GM23338 (cell line): Measurements from ENCODE around the gene SRP68. TPM values are rescaled to one million over a fixed set of nuclear protein-coding genes. Genes with fewer than 3 reads are reported as not detected.

Experiments used
- ATAC-seq: fragments of 200-7000 bp; cut with Tn5 transposase; 3 replicates; pipeline ENCODE4 v1.9.1; 2020
- DNase-seq: peaks from one replicate; pipeline ENCODE4 v3.0.0-alpha.2; 2015; ENCODE audit warnings: low spot score
- H2AFZ ChIP-seq: fragments of 200-600 bp; sonication (generic); 2 replicates; pipeline ENCODE4 v1.8.0; 2016; ENCODE audit warnings: antibody characterized with exemption, mild to moderate bottlenecking, moderate library complexity
- H3F3A ChIP-seq: fragments of 200-600 bp; sonication (generic); replicated peaks from 2 replicates; pipeline ENCODE4 v1.8.0; 2017; ENCODE audit warnings: antibody characterized with exemption, mixed run types, low read depth
- H3K27ac ChIP-seq: fragments of 200-600 bp; sonication (generic); 2 replicates; pipeline ENCODE4 v1.6.1; 2016; ENCODE audit warnings: low read depth
- H3K27me3 ChIP-seq: fragments of 200-600 bp; sonication (generic); 2 replicates; pipeline ENCODE4 v1.8.0; 2016; ENCODE audit warnings: mild to moderate bottlenecking, mixed run types, moderate library complexity; ENCODE audit not compliant: insufficient read depth
- H3K36me3 ChIP-seq: fragments of 200-600 bp; sonication (generic); 2 replicates; pipeline ENCODE4 v1.8.0; 2016; ENCODE audit warnings: mild to moderate bottlenecking; ENCODE audit not compliant: insufficient read depth
- H3K4me1 ChIP-seq: fragments of 200-600 bp; sonication (generic); 2 replicates; pipeline ENCODE4 v1.8.0; 2016; ENCODE audit warnings: mild to moderate bottlenecking, moderate library complexity; ENCODE audit not compliant: insufficient read depth
- H3K4me2 ChIP-seq: fragments of 200-600 bp; sonication (generic); 2 replicates; pipeline ENCODE4 v1.7.1; 2017; ENCODE audit warnings: mixed run types
- H3K4me3 ChIP-seq: fragments of 200-600 bp; sonication (generic); 2 replicates; pipeline ENCODE4 v1.6.1; 2016; ENCODE audit warnings: mixed run types
- H3K79me2 ChIP-seq: fragments of 200-600 bp; sonication (generic); replicated peaks from 2 replicates; pipeline ENCODE4 v1.8.0; 2017; ENCODE audit warnings: mild to moderate bottlenecking; ENCODE audit not compliant: insufficient read depth
- H3K9me2 ChIP-seq: fragments of 200-600 bp; sonication (generic); 2 replicates; pipeline ENCODE4 v1.8.0; 2017; ENCODE audit not compliant: insufficient read depth
- H4K20me1 ChIP-seq: fragments of 200-600 bp; sonication (generic); replicated peaks from 2 replicates; pipeline ENCODE4 v1.8.0; 2017; ENCODE audit warnings: mild to moderate bottlenecking; ENCODE audit not compliant: insufficient read depth
- H3K27ac Mint-ChIP-seq: 2 replicates; pipeline ENCODE4 v1.8.0; 2020; ENCODE audit warnings: inconsistent platforms, mild to moderate bottlenecking, moderate library complexity, mixed read lengths
- H3K27me3 Mint-ChIP-seq: 3 replicates; pipeline ENCODE4 v1.8.0; 2022; ENCODE audit warnings: low read depth, mild to moderate bottlenecking, moderate library complexity, mixed read lengths, inconsistent platforms; ENCODE audit not compliant: insufficient read depth, poor library complexity
- H3K36me3 Mint-ChIP-seq: 3 replicates; pipeline ENCODE4 v1.8.0; 2021; ENCODE audit warnings: low read depth, mild to moderate bottlenecking, inconsistent platforms, moderate library complexity, mixed read lengths
- H3K4me1 Mint-ChIP-seq: 3 replicates; pipeline ENCODE4 v1.8.0; 2020; ENCODE audit warnings: mild to moderate bottlenecking, inconsistent platforms, mixed read lengths
- H3K4me3 Mint-ChIP-seq: 3 replicates; pipeline ENCODE4 v1.8.0; 2021; ENCODE audit warnings: moderate library complexity, mild to moderate bottlenecking, inconsistent platforms, mixed read lengths
- H3K9me3 Mint-ChIP-seq: 3 replicates; pipeline ENCODE4 v1.8.0; 2020; ENCODE audit warnings: moderate library complexity, mild to moderate bottlenecking, inconsistent platforms, mixed read lengths
- CREB1 ChIP-seq: fragments of 250-450 bp; sonication (Bioruptor Pico); IDR thresholded peaks from 2 replicates; pipeline ENCODE4 v1.5.0; 2020; ENCODE audit warnings: low read depth, mild to moderate bottlenecking, moderate library complexity
- ETS1 ChIP-seq: IDR thresholded peaks from 2 replicates; pipeline ENCODE4 v1.6.1; 2016; ENCODE audit warnings: antibody characterized with exemption
- EZH2 ChIP-seq: fragments of 200-600 bp; sonication (generic); IDR thresholded peaks from one replicate; pipeline ENCODE4 v1.8.0; 2017; ENCODE audit warnings: antibody characterized with exemption, mild to moderate bottlenecking, low read depth; ENCODE audit not compliant: unreplicated experiment
- EZH2phosphoT487 ChIP-seq: fragments of 200-600 bp; sonication (generic); IDR thresholded peaks from one replicate; pipeline ENCODE4 v1.8.1; 2018; ENCODE audit warnings: antibody characterized with exemption; ENCODE audit not compliant: unreplicated experiment
- JUNB ChIP-seq: IDR thresholded peaks from one replicate; pipeline ENCODE4 v1.6.1; 2016; ENCODE audit warnings: antibody characterized with exemption; ENCODE audit not compliant: unreplicated experiment
- POLR2AphosphoS5 ChIP-seq: IDR thresholded peaks from 2 replicates; pipeline ENCODE4 v1.6.1; 2016; ENCODE audit warnings: antibody characterized with exemption, low read depth
- STAT1 ChIP-seq: IDR thresholded peaks from one replicate; pipeline ENCODE4 v1.6.1; 2016; ENCODE audit warnings: antibody characterized with exemption; ENCODE audit not compliant: unreplicated experiment
- ZNF114 ChIP-seq: fragments of 250-450 bp; sonication (Bioruptor Pico); IDR thresholded peaks from 2 replicates; pipeline ENCODE4 v1.5.0; 2020; ENCODE audit warnings: mild to moderate bottlenecking, moderate library complexity
- ZNF462 ChIP-seq: fragments of 250-450 bp; sonication (Bioruptor Pico); IDR thresholded peaks from 2 replicates; pipeline ENCODE4 v1.5.0; 2020; ENCODE audit warnings: mild to moderate bottlenecking, moderate library complexity
- polyA plus RNA-seq: library from polyadenylated mRNA; unstranded; fragments of >200 nt; fragmentation: Nextera tagmentation; extraction: Ambion mirVana; gene quantifications from 2 replicates; pipeline ENCODE4 v1.2.1, GENCODE V29; 2016
- total RNA-seq: library from RNA; depleted of rRNA; stranded (reverse); fragments of >200 nt; shearing (Covaris generic); gene quantifications from 2 replicates; pipeline ENCODE4 v1.2.3, GENCODE V29; 2014

SRP68 gene
- total and polyA plus RNA-seq, 2 experiments from 2014 or later = 30.7 to 62.8 TPM

GRCh38 chr17:76107509-76107908 is 35.2 kb upstream of the SRP68 start:
- Histone ChIP-seq H3K4me2 (no peak overlapping the region), H3K9me2 (no peaks in the 10 kb centered on the region), H3K27ac (no peak overlapping the region), H3K27me3 (no peaks in the 10 kb centered on the region), H4K20me1 (no peaks in the 10 kb centered on the region), H3K4me1 (peaks cover 26% of the 10 kb centered on the region; the same call in 1 of the 2 replicates), H3K36me3 (no peaks in the 10 kb centered on the region), H3K79me2 (peaks cover 8% of the 10 kb centered on the region), H2AFZ (no peak overlapping the region), H3F3A (peaks cover 9% of the 10 kb centered on the region; the same call in 1 of the 2 replicates), H3K4me3 (no peak overlapping the region)
- ATAC-seq (no peak), DNase-seq (no peak)
- Mint-ChIP-seq H3K4me3 (no peak overlapping the region), H3K27ac (no peak overlapping the region), H3K36me3 (peaks cover 4% of the 10 kb centered on the region; the same call in 2 of the 3 replicates), H3K9me3 (peaks cover 3% of the 10 kb centered on the region; the same call in 2 of the 3 replicates), H3K27me3 (peaks cover 10% of the 10 kb centered on the region), H3K4me1 (peaks cover 27% of the 10 kb centered on the region)
- TF ChIP-seq CREB1 (CRISPR knock-in tag) = no peak
- no peak for TF ChIP-seq EZH2
- no peak for TF ChIP-seq ZNF462 (CRISPR knock-in tag)
- no peak for TF ChIP-seq JUNB
- TF ChIP-seq EZH2phosphoT487 = no peak
- no peak for TF ChIP-seq POLR2AphosphoS5
- no peak for TF ChIP-seq ZNF114
- TF ChIP-seq STAT1 = no peak
- TF ChIP-seq ETS1 = no peak
